GM12872 (cell line): Measurements from ENCODE around the gene TMEM91.

Experiments
- CTCF ChIP-seq: IDR thresholded peaks from 3 replicates; pipeline ENCODE4 v1.5.1; 2011; ENCODE audit warnings: low read depth, mild to moderate bottlenecking, low read length, moderate library complexity; ENCODE audit not compliant: insufficient read depth

Gene TMEM91

GRCh38 chr19:41411968-41412265 lies 35.6 kb downstream of the TMEM91 start:
- no peak for TF ChIP-seq CTCF

- TF ChIP-seq CTCF: no peak
Observed at GRCh38 chr19:41412953-41413352, 36.6 kb downstream of the TMEM91 start.

- no peak for TF ChIP-seq CTCF
Observed at GRCh38 chr19:41413947-41414346, 37.6 kb downstream of the TMEM91 start.

GRCh38 chr19:41414461-41414860 lies 38.1 kb downstream of the TMEM91 start:
- TF ChIP-seq CTCF: no peak

GRCh38 chr19:41415154-41415571 lies 38.8 kb downstream of the TMEM91 start:
- no peak for TF ChIP-seq CTCF

- no peak for TF ChIP-seq CTCF
Observed at GRCh38 chr19:41416194-41416674, 39.9 kb downstream of the TMEM91 start.

GRCh38 chr19:41420101-41420880 lies 44.0 kb downstream of the TMEM91 start:
- no peak for TF ChIP-seq CTCF
